Stomach (tissue), 4 donors: ENCODE data around the gene FAM222B.

Experiments
- CTCF ChIP-seq, 7 experiments: fragments of 450-650 bp in 4 of 7; fragments of 200-600 bp in 3 of 7; sonication (generic) in 3 of 7; IDR thresholded peaks; one replicate each; pipeline ENCODE4 v1.5.1; 2016 to 2019; ENCODE audit warnings: antibody characterized with exemption in 7 of 7, control low read depth in 2 of 7, mild to moderate bottlenecking in 1 of 7
- EP300 ChIP-seq: sonication (generic); formaldehyde crosslinking; IDR thresholded peaks from one replicate; pipeline ENCODE4 v1.6.1; 2017; ENCODE audit warnings: antibody characterized with exemption
- POLR2A ChIP-seq, 4 donors: fragments of 450-650 bp; IDR thresholded peaks; one replicate each; pipeline ENCODE4 v1.6.1; 2016; ENCODE audit warnings: antibody characterized with exemption in 4 of 4, control low read depth in 2 of 4, mild to moderate bottlenecking in 1 of 4, moderate library complexity in 1 of 4
- POLR2AphosphoS5 ChIP-seq, 3 donors: sonication (generic); formaldehyde crosslinking; IDR thresholded peaks; one replicate each; pipeline ENCODE4 v1.6.1; 2016; ENCODE audit warnings: antibody characterized with exemption in 3 of 3

- TF ChIP-seq CTCF (IDR thresholded peaks at IDR 0.05) (no peak), POLR2AphosphoS5 (IDR thresholded peaks at IDR 0.05) (no peak), POLR2A (IDR thresholded peaks at IDR 0.05) (no peak), EP300 (no peak)
Measured at GRCh38 chr17:28860363-28860808, 17.8 kb upstream of the FAM222B start.
